Hepatocyte (in vitro differentiated cells): ENCODE data around the gene TANC1.

ENCODE experiments used
- EZH2 ChIP-seq: fragments of 200-600 bp; sonication (generic); IDR thresholded peaks from 2 replicates; pipeline ENCODE4 v1.6.1; 2016; ENCODE audit warnings: antibody characterized with exemption, mild to moderate bottlenecking, borderline replicate concordance
- EZH2phosphoT487 ChIP-seq: fragments of 200-600 bp; sonication (generic); IDR thresholded peaks from one replicate; pipeline ENCODE4 v1.6.1; 2018; ENCODE audit warnings: antibody characterized with exemption, mild to moderate bottlenecking, low read depth, moderate library complexity; ENCODE audit not compliant: unreplicated experiment, severe bottlenecking
- TF ChIP-seq, protein P1 (sequence below): fragments of 200-600 bp; sonication (generic); IDR thresholded peaks from 2 replicates; pipeline ENCODE4 v1.5.1; 2016; ENCODE audit warnings: antibody characterized with exemption, mild to moderate bottlenecking; ENCODE audit not compliant: poor library complexity

DNA sequence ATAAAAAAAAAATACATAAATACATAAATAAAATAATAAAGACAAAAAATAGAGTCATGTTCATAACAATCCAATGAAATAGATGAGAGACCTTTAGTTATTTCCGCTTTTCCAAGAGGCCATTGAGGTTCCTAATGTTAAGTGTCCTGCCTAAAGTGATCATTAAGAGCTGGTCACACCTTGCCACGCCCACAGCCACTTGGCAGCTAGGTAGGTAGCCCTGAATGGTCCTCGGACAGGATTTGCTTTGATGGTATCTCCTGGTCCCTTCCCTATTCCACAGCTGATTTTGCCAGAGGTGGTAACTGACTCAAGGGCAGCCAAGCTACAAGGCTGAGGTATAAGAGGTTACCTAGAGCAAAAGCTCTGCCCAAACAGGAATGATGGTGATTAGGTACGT, 24.5 kb upstream of the TANC1 start:
- TF ChIP-seq, protein P1, sequence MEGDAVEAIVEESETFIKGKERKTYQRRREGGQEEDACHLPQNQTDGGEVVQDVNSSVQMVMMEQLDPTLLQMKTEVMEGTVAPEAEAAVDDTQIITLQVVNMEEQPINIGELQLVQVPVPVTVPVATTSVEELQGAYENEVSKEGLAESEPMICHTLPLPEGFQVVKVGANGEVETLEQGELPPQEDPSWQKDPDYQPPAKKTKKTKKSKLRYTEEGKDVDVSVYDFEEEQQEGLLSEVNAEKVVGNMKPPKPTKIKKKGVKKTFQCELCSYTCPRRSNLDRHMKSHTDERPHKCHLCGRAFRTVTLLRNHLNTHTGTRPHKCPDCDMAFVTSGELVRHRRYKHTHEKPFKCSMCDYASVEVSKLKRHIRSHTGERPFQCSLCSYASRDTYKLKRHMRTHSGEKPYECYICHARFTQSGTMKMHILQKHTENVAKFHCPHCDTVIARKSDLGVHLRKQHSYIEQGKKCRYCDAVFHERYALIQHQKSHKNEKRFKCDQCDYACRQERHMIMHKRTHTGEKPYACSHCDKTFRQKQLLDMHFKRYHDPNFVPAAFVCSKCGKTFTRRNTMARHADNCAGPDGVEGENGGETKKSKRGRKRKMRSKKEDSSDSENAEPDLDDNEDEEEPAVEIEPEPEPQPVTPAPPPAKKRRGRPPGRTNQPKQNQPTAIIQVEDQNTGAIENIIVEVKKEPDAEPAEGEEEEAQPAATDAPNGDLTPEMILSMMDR = no peak
- no peak for TF ChIP-seq EZH2
- TF ChIP-seq EZH2phosphoT487 = no peak
